GM19239 (cell line): ENCODE measurements around the gene OR10W1.

Experiments used
- DNase-seq: peaks from one replicate; pipeline ENCODE4 v3.0.0; 2011; ENCODE audit warnings: low spot score; ENCODE audit not compliant: insufficient read length
- FAIRE-seq: peaks from 2 replicates; lab custom pipeline; 2011; peaks lifted over from hg19 to GRCh38; lab: Jason Lieb, UNC

The OR10W1 gene, protein sequence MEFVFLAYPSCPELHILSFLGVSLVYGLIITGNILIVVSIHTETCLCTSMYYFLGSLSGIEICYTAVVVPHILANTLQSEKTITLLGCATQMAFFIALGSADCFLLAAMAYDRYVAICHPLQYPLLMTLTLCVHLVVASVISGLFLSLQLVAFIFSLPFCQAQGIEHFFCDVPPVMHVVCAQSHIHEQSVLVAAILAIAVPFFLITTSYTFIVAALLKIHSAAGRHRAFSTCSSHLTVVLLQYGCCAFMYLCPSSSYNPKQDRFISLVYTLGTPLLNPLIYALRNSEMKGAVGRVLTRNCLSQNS

DNA sequence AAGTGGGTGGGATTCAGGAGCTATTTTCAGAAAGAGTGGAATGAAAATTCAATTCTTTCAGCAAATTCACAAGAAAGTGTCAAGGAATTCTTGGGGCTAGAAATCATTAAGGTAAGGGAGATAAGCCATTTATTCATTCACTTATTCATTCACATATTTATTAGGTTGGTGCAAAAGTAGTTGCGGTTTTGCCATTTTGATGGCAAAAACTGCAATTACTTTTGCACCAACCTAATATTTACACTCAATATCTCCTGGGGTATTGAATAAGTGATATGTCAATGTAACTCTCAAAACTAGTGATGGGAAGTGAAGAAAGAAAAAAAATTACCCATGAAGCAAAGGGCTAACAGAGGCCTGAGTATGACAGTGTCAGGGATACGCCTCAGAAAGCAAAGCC, at the start of gene OR10W1:
Gene OR10W1, minus strand, starts transcription at position 119 of the 400 bp plus-strand sequence. CDS start 402 bp downstream, outside the sequence.
- FAIRE-seq = no peak
- DNase-seq = no peak

DNA sequence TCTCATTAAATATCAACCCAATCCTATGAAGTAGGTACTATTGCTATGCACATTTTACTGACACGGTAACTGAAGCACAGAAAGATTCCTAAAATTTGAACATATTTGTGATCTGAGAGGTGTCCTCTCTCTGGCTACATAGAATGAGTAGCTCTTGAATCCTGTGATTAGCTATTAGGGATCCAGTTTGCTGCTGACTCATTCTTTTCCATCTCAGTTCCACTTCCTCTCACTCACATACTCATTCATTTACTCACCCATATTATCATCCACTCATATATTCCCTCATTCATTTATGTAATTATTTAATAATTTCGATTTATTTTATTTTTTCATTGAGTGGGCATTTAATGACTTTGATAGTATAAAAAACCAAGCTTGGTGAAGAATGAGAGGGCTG, 48.1 kb upstream of the OR10W1 start:
- FAIRE-seq (no peak), DNase-seq (no peak)

DNA sequence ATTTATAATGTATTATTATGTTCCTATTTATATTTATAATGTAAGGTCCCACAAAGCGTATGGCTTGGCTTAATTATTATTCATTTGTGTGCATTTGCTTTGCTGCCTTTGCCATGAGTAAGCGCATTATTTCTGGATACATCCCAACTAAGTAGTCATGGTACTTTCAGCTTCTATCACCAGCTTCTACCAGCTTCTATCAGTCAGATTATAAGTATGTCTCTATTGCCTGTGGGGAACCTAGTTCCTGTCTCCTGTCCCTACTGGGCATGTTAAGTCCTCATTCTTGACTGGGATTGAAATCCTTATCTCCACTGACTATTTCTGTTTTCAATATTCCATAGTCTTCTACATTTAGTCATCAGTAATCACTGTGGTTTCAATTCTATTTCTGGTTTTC, 33.5 kb upstream of the OR10W1 start:
- FAIRE-seq = no peak
- no peak for DNase-seq

DNA sequence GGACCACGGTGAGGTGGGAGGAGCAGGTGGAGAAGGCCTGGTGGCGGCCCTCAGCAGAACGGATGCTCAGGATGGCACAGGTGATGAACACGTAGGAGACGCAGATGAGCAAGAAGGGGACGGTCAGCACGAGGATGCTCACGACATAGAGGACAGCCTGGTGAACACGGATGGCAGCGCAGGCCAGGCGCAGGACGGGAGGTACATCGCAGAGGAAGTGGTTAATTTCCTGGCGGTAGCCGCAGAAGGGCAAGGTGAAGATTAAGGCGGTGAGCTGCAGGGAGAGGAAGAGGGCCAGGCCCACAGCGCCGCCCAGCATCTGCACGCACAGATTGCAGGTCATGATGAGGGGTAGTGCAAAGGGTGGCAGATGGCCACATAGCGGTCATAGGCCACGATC, 24.0 kb upstream of the OR10W1 start:
- no peak for FAIRE-seq
- DNase-seq = no peak

DNA sequence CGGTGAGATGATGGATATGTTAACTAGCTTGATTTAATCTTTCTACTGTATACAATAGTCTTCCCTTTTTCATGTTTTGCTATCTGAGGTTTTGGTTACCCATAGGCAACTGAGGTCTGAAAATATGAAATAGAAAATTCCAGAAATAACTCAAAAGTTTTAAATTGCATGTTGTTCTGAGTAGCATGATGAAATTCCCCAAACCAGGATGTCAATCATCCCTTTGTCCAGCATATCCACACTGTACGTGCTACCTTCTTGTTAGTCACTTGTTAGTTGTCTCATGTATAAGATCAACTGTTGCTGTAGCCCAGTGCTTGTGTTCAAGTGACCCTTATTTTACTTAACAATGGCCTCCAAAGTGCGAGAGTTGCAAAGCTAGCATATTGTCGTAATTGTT, 21.2 kb upstream of the OR10W1 start:
- DNase-seq = no peak
- no peak for FAIRE-seq

DNA sequence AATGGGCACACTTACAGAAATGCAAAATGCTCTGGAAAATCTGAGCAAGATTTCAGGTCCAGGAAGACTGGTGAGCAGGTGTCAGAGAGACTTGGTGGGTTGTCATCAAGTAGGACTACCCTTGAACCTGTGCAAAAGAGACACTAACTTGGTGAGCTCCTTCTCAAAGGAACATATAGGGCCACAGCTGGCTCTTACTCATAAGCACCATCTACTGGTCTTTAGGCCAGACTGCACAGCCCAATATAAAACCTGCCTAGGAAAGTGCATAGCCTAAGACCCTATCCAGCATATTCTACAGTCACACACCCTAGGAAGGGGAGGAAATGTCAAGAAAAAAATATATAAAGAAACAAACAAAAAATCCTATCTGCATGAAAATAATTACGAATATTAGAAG, 18.2 kb upstream of the OR10W1 start:
- FAIRE-seq (no peak), DNase-seq (peak; percentile 16)

DNA sequence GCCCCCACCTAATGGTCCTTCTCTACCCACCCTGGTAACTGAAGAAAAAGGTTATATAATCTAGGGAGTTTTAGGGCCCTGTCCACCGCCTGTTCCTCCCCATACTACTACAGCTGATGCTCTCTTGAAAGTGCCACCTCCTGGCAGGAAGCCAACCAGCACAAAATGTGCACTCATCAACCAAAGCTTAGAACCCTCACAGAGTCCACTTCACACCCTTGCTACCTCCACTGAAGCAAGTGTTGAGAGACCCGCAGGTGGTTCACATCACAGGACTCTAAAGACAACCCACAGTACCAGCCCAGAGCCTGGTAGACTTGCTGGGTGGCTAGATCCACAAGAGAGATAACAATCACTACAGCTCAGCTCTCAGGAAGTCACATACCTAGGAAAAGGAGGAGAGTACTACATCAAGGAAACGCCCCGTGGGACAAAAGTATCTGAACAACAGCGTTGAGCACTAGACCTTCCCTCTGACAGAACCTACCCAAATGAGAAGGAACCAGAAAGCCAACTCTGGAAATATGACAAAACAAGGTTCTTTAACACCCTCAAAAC, 17.5 kb upstream of the OR10W1 start:
- DNase-seq (no peak), FAIRE-seq (no peak)

DNA sequence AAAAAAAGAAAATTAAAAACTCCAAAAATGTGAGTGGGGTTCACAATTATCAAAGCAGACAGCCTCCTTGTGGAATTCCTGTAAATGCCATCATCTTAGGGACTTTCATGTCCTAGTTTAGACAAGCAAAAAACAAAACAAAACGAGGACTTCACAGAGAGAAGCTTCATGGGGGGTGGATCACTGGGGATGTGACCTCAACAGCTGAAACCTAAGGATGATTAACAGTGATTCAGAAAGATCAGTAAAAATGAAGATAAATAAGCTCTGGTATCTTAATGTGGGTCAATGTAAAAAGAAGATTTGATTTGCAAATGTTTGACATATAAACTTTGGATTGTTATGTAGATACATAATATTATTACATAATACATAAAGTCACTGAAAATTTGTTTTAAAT, 8.1 kb upstream of the OR10W1 start:
- FAIRE-seq = no peak
- DNase-seq = no peak

DNA sequence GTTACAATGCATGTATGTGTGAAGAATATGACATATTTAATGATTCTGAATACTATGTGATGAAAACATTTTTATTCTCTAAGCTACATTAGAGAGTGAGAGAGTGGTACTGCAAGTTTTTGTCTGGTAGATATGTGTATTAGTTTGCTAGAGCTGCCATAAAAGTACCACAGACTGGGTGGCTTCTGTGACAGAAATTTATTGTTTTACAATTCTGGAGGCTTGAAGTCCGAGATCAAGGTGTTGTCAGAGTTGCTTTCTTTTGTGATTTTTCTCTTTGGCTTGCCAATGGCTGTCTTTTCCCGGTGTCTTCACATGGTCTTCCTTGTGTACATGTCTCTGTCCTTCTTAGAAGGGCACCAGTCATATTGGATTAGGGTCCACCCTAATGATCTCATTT, 6.9 kb upstream of the OR10W1 start:
- FAIRE-seq (no peak), DNase-seq (no peak)

DNA sequence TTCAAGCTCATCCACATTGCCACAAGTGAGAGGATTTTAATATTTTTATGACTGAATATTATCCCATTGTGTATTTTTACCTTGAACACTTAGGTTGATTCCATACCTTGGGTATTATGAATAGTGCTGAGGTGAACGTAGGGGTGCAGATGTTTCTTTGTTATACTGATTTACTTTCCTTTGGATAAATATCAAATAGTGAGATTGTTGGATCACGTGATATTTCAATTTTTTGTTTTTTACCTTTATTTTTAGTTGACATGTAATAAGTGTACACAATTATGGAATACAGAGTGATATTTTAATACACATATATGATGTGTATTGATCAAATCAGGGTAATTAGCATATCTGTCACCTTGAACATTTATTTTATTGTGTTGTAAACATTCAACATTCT, 8.1 kb downstream of the OR10W1 start:
- FAIRE-seq (no peak), DNase-seq (no peak)

DNA sequence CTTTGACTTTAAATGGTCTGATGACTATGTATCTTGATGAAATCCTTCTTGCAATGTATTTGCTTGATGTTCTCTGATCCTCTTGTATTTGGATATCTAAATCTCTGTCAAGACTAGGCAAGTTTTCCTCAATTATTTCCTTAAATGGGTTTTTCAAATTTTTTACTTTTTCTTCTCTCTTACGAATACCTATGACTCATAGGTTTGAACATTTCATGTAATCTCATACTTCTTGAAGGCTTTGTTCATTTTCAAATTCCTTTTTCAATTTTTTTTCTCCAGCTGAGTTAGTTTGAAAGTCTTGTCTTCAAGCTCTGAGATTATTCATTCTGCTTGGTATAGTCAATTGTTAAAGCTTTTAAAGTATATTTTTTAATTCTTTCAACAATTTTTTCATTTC, 13.1 kb downstream of the OR10W1 start:
- FAIRE-seq = no peak
- DNase-seq = no peak

DNA sequence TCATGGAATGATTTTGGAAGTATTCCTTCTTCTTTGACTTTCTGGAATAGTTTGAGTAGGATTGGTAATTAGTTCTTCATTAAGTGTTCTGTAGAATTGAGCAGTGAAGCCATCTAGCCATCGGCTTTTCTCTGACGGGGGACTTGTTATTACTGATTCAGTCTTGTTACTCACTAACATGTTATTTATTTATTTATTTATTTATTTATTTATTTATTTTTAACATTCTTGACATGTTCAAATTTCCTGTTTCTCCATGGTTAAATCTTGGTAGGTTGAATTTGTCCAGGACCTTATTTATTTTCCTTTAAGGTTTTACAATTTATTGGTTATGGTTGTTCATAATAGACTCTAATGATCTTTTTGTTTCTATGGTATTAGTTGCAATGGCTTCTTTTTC, 24.1 kb downstream of the OR10W1 start:
- DNase-seq (no peak), FAIRE-seq (no peak)

DNA sequence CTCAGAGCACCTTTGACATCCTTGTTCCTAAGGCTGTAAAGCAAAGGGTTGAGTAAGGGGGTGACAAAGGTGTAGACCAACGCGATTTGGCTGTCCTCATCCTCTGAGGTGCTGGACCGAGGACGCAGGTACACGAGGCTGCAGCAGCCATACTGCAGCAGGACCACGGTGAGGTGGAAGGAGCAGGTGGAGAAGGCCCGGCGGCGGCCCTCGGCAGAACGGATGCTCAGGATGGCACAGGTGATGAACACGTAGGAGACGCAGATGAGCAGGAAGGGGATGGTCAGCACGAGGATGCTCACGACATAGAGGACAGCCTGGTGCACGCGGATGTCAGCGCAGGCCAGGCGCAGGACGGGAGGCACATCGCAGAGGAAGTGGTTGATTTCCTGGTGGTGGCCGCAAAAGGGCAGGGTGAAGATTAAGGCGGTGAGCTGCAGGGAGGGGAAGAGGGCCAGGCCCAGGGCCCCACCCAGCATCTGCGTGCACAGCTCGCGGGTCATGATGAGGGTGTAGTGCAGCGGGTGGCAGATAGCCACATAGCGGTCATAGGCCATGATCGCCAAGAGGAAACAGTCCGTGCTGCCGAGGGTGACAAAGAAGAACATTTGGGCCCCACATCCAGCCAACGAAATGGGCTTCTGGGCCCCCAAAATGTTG, 40.0 kb downstream of the OR10W1 start:
- FAIRE-seq (no peak), DNase-seq (no peak)

DNA sequence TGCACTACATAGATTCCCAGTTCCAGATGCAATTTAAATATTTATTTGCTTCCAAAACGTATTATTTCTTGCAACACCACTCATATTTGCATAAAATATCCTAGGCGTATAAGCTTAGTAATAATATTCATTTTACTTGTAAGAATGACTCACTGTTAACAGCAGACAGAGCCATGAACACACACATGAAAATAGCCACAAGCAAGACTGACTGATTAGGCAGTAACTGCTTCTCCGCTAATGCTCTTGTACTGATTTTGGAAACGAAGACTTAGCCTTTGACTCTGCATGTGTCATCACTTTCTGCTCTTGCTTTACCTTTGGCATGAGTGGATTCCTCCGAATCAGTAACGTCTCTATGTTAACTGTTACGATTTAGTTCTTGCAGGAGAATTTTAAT, 45.3 kb downstream of the OR10W1 start:
- FAIRE-seq = no peak
- DNase-seq = no peak
